K562 (cell line): ENCODE data around the gene CNN3. TPM values are rescaled to one million over a fixed set of nuclear protein-coding genes. Genes with fewer than 3 reads are reported as not detected.

Experiments used
- ATAC-seq: fragments of 200-7000 bp; cut with Tn5 transposase; 3 replicates; pipeline ENCODE4 v1.9.1; 2020; ENCODE audit warnings: moderate library complexity
- BruUV-seq: library from RNA; stranded (reverse); fragments of 400-500 nt; replicated peaks from 2 replicates; lab custom pipeline; 2021; lab: Mats Ljungman, UMichigan
- CTCF ChIA-PET: fragments of 300-600 bp; formaldehyde crosslinking; extraction: SDS; loops from one replicate; lab custom pipeline; 2021; ENCODE audit warnings: low intra/inter-chr PET ratio; lab: Yijun Ruan, JAX
- POLR2A ChIA-PET: fragments of 300-600, 350-650 bp; sonication (Branson Sonifier 250); formaldehyde crosslinking; extraction: SDS; loops from one replicate; lab custom pipeline; 2021; ENCODE audit warnings: antibody characterized with exemption, inconsistent platforms; lab: Yijun Ruan, JAX
- DNase-seq, 4 experiments: peaks; one replicate each; pipeline versions ENCODE4 v3.0.0 to v3.0.0-alpha.2; 2011 to 2018; ENCODE audit warnings: low spot score in 3 of 4, mixed read lengths in 3 of 4; ENCODE audit errors: extremely low read depth in 1 of 4
- FAIRE-seq: peaks from 2 replicates; lab custom pipeline; 2011; peaks lifted over from hg19 to GRCh38; lab: Jason Lieb, UNC
- H2AFZ ChIP-seq: 2 replicates; pipeline ENCODE4 v1.6.0; 2011; ENCODE audit warnings: low read depth, low read length, control low read depth, inconsistent platforms
- H3K27ac ChIP-seq: fragments of 200-600 bp; 3 replicates; pipeline ENCODE4 v1.8.0; 2011; ENCODE audit warnings: low read depth, mild to moderate bottlenecking, control low read depth, inconsistent platforms, low read length, moderate library complexity, mixed read lengths; ENCODE audit errors: extremely low read depth
- H3K27me3 ChIP-seq, 2 experiments: fragments of 300-600 bp in 1 of 2; 2 replicates in 1 of 2; 3 replicates in 1 of 2; pipeline versions ENCODE4 v1.6.0 to v1.8.0; 2011; ENCODE audit warnings: inconsistent platforms in 2 of 2, low read length in 2 of 2, mild to moderate bottlenecking in 1 of 2, mixed read lengths in 1 of 2, moderate library complexity in 1 of 2; ENCODE audit not compliant: control insufficient read depth in 2 of 2, insufficient read depth in 2 of 2
- H3K36me3 ChIP-seq: fragments of 300-600 bp; 3 replicates; pipeline ENCODE4 v1.8.0; 2011; ENCODE audit warnings: mild to moderate bottlenecking, low read length, inconsistent platforms; ENCODE audit not compliant: control insufficient read depth, insufficient read depth
- H3K4me1 ChIP-seq, 2 experiments: fragments of 200-600 bp in 1 of 2; replicated peaks in 1 of 2; 2 replicates in 1 of 2; 3 replicates in 1 of 2; pipeline versions ENCODE4 v1.5.1 to v1.8.0; 2011; ENCODE audit warnings: inconsistent platforms in 2 of 2, low read length in 2 of 2, mild to moderate bottlenecking in 1 of 2, mixed read lengths in 1 of 2, moderate library complexity in 1 of 2; ENCODE audit not compliant: control insufficient read depth in 2 of 2, insufficient read depth in 2 of 2
- H3K4me2 ChIP-seq: 2 replicates; pipeline ENCODE4 v1.6.1; 2011; ENCODE audit warnings: low read length, control low read depth, inconsistent platforms, mixed read lengths; ENCODE audit not compliant: insufficient read depth
- H3K4me3 ChIP-seq: fragments of 200-600 bp; sonication (generic), shearing (Covaris generic); 2 replicates; pipeline ENCODE4 v1.5.1; 2016; ENCODE audit warnings: control low read depth, inconsistent platforms
- H3K79me2 ChIP-seq: fragments of 200-600 bp; 3 replicates; pipeline ENCODE4 v1.8.0; 2011; ENCODE audit warnings: low read length, inconsistent platforms; ENCODE audit not compliant: control insufficient read depth, insufficient read depth
- H3K9ac ChIP-seq, 2 experiments: 2 replicates each; pipeline versions ENCODE4 v1.6.0 to v1.6.1; 2011; ENCODE audit warnings: low read depth in 2 of 2, low read length in 2 of 2, control low read depth in 1 of 2, inconsistent platforms in 1 of 2, mild to moderate bottlenecking in 1 of 2, mixed read lengths in 1 of 2; ENCODE audit not compliant: insufficient read depth in 1 of 2
- H3K9me1 ChIP-seq: one replicate; pipeline ENCODE4 v1.6.0; 2011; ENCODE audit warnings: inconsistent platforms, mild to moderate bottlenecking, low read length, moderate library complexity; ENCODE audit not compliant: control insufficient read depth, insufficient read depth
- H3K9me3 ChIP-seq: replicated peaks from 2 replicates; pipeline ENCODE4 v1.5.1; 2011; ENCODE audit warnings: low read depth, low read length, inconsistent platforms; ENCODE audit not compliant: control insufficient read depth, insufficient read depth
- H4K20me1 ChIP-seq: replicated peaks from 2 replicates; pipeline ENCODE4 v1.6.1; 2011; ENCODE audit warnings: low read length, inconsistent platforms, mixed read lengths; ENCODE audit not compliant: control insufficient read depth, insufficient read depth
- BRD4 ChIP-seq: fragments of 200-600 bp; sonication (generic); IDR thresholded peaks from 2 replicates; pipeline ENCODE4 v1.6.1; 2017; ENCODE audit warnings: inconsistent platforms
- CEBPG ChIP-seq, 3 experiments: fragments of 200-800 bp in 1 of 3; sonication (Bioruptor generic) in 1 of 3; sonication (generic) in 1 of 3; formaldehyde crosslinking in 1 of 3; IDR thresholded peaks in 2 of 3; conservative IDR thresholded peaks in 1 of 3; 2 replicates each; pipeline versions ENCODE4 v1.6.1 to v1.8.0; 2016 to 2022; ENCODE audit warnings: missing compliant biosample characterization in 2 of 3, missing genetic modification characterization in 2 of 3, mild to moderate bottlenecking in 1 of 3, missing genetic modification reagents in 1 of 3
- CTBP1 ChIP-seq: fragments of 450-650 bp; IDR thresholded peaks from 2 replicates; pipeline ENCODE4 v1.6.1; 2016; ENCODE audit warnings: borderline replicate concordance
- FOXP4 ChIP-seq: sonication (generic); formaldehyde crosslinking; IDR thresholded peaks from 2 replicates; pipeline ENCODE4 v1.8.0; 2022; ENCODE audit warnings: mild to moderate bottlenecking, missing genetic modification reagents, borderline replicate concordance
- HDAC2 ChIP-seq: fragments of 450-650 bp; IDR thresholded peaks from 2 replicates; pipeline ENCODE4 v1.6.1; 2016; ENCODE audit warnings: mild to moderate bottlenecking
- ZNF133 ChIP-seq: fragments of 250-450 bp; sonication (Bioruptor Pico); IDR thresholded peaks from 2 replicates; pipeline ENCODE4 v1.4.0; 2020; ENCODE audit warnings: mild to moderate bottlenecking
- ZNF512 ChIP-seq: IDR thresholded peaks from 2 replicates; pipeline ENCODE4 v1.6.1; 2016; ENCODE audit warnings: missing genetic modification characterization, missing compliant biosample characterization
- WGBS: fragments of 100-300 bp; shearing (Covaris generic); methylation state at CpG from one replicate; pipeline ENCODE4 v1.1.6; 2016; ENCODE audit warnings: low coverage, mixed read lengths; ENCODE audit not compliant: insufficient coverage; ENCODE audit errors: missing lambda C conversion rate; 5-methylcytosine and 5-hydroxymethylcytosine counted together
- in situ Hi-C: fragments of 300-500 bp; cut with MboI; formaldehyde crosslinking; loops from 4 replicates; pipeline ENCODE4 v1.15.0; 2018; ENCODE audit warnings: inconsistent platforms, mixed read lengths
- intact Hi-C: fragments of 100-400 bp; cut with micrococcal nuclease; formaldehyde crosslinking; loops from 2 replicates; pipeline ENCODE4 v1.14.2; 2022
- polyA plus RNA-seq, 8 experiments: library from polyadenylated mRNA; depleted of rRNA in 4 of 8; stranded (reverse) in 5 of 8; unstranded in 3 of 8; fragments of >200 nt; fragmentation: Nextera tagmentation in 2 of 8; fragmentation: Illumina TruSeq in 1 of 8; extraction: Ambion mirVana in 2 of 8; extraction: Trizol in 1 of 8; gene quantifications; 2 replicates each; pipeline versions ENCODE4 v1.2.1 to v1.2.3, GENCODE V29; 2011 to 2014; ENCODE audit warnings: inconsistent platforms in 1 of 8, missing spikeins in 1 of 8
- total RNA-seq, 7 experiments: library from RNA; depleted of rRNA in 6 of 7; stranded (reverse); fragments of >200 nt in 6 of 7; fragmentation: Illumina TruSeq in 2 of 7; extraction: Trizol in 2 of 7; gene quantifications; 2 replicates each; pipeline versions ENCODE4 v1.2.1 to v1.2.3, GENCODE V29; 2011 to 2021; ENCODE audit warnings: low replicate concordance in 1 of 7

Gene CNN3
- total and polyA plus RNA-seq, 9 of the 15 experiments (the other 6 are each of a cell fraction or from before 2014, with no cell fraction given), result 0.06 to 0.62 (median 0.18) TPM; not detected in 4

- TF ChIP-seq CEBPG (CRISPR knock-in tag; IDR thresholded peaks at IDR 0.05) (no peak), CEBPG (tag; conservative IDR thresholded peaks at IDR 0.05 in 1 of 2, IDR thresholded peaks at IDR 0.05 in 1 of 2) (no peak), BRD4 (no peak), CTBP1 (no peak)
Measured at GRCh38 chr1:94955767-94956632, 29.1 kb upstream of the CNN3 start (continued).

- H3K9me3 ChIP-seq, result 0 out of 2 replicates have a peak, but pooled peaks cover 2% of the 10 kb centered on the region
- no peak for DNase-seq
- no peak overlapping the region for H3K4me2 ChIP-seq
- no peaks in the 10 kb centered on the region for H3K9me1 ChIP-seq
- no peak overlapping the region for H3K4me3 ChIP-seq
- no peaks in the 10 kb centered on the region for H3K4me1 ChIP-seq
- TF ChIP-seq ZNF133, result no peak
- no peak for TF ChIP-seq ZNF512 (tag)
- TF ChIP-seq FOXP4 (CRISPR knock-in tag), result no peak
- no peak for TF ChIP-seq HDAC2
- peaks cover 0 to 3% of the 10 kb centered on the region in 2 experiments; a peak in 2 of 5 replicates for H3K27me3 ChIP-seq
- no peaks in the 10 kb centered on the region for H3K79me2 ChIP-seq
- WGBS, result 2% methylated on average over 9 of the region's 9 CpGs
- POLR2A ChIA-PET, result no interaction called here
- no peak overlapping the region for H3K27ac ChIP-seq
- CTCF ChIA-PET, result no interaction called here
- no TSS peak for BruUV-seq
- no peak overlapping the region for H3K9ac ChIP-seq
- no peak for ATAC-seq
- no peaks in the 10 kb centered on the region for H3K36me3 ChIP-seq
- in situ Hi-C loops, result no loop called here
- H2AFZ ChIP-seq, result no peak overlapping the region
- no peaks in the 10 kb centered on the region for H4K20me1 ChIP-seq
- intact Hi-C loops, result no loop called here
- no peak for FAIRE-seq
Measured at GRCh38 chr1:94954263-94955220, 27.6 kb upstream of the CNN3 start.
